ENCODE measurements around the gene TPSAB1.

DNA sequence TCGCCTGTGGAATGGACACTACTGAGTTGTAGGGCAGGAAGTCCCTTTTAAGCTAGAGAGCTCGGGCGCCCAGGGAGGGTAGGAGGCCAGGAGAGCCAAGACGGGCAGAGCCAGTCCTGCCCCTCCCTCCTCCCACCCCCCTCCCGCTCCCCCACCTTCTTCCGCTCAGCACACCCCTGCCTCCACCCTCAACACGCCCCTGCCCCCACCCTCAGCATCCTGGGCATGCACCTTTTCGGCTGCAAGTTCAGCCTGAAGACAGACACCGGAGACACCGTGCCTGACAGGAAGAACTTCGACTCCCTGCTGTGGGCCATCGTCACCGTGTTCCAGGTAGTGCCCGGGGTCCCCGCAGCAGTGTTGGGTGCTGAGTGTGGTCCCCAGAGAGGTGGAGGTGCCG, 33.7 kb upstream of the TPSAB1 start:
- TF ChIP-seq, protein P1, sequence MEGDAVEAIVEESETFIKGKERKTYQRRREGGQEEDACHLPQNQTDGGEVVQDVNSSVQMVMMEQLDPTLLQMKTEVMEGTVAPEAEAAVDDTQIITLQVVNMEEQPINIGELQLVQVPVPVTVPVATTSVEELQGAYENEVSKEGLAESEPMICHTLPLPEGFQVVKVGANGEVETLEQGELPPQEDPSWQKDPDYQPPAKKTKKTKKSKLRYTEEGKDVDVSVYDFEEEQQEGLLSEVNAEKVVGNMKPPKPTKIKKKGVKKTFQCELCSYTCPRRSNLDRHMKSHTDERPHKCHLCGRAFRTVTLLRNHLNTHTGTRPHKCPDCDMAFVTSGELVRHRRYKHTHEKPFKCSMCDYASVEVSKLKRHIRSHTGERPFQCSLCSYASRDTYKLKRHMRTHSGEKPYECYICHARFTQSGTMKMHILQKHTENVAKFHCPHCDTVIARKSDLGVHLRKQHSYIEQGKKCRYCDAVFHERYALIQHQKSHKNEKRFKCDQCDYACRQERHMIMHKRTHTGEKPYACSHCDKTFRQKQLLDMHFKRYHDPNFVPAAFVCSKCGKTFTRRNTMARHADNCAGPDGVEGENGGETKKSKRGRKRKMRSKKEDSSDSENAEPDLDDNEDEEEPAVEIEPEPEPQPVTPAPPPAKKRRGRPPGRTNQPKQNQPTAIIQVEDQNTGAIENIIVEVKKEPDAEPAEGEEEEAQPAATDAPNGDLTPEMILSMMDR (IDR thresholded peaks at IDR 0.05; ENCODE audit: low read depth, low read length, missing input control), result no peak
- TF ChIP-seq RXRA (IDR thresholded peaks at IDR 0.05), result no peak
- no peak for TF ChIP-seq SP1 (IDR thresholded peaks at IDR 0.05)
- TF ChIP-seq, protein P2, sequence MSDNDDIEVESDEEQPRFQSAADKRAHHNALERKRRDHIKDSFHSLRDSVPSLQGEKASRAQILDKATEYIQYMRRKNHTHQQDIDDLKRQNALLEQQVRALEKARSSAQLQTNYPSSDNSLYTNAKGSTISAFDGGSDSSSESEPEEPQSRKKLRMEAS (IDR thresholded peaks at IDR 0.05), result no peak
- no peak for TF ChIP-seq YY1 (IDR thresholded peaks at IDR 0.05)
- TF ChIP-seq HNF4A (conservative IDR thresholded peaks at IDR 0.05), result no peak
- TF ChIP-seq TAF1 (conservative IDR thresholded peaks at IDR 0.05), result no peak
- TF ChIP-seq GABPA (IDR thresholded peaks at IDR 0.05 in 1 of 2, conservative IDR thresholded peaks at IDR 0.05 in 1 of 2), result no peak
- TF ChIP-seq, protein P3, sequence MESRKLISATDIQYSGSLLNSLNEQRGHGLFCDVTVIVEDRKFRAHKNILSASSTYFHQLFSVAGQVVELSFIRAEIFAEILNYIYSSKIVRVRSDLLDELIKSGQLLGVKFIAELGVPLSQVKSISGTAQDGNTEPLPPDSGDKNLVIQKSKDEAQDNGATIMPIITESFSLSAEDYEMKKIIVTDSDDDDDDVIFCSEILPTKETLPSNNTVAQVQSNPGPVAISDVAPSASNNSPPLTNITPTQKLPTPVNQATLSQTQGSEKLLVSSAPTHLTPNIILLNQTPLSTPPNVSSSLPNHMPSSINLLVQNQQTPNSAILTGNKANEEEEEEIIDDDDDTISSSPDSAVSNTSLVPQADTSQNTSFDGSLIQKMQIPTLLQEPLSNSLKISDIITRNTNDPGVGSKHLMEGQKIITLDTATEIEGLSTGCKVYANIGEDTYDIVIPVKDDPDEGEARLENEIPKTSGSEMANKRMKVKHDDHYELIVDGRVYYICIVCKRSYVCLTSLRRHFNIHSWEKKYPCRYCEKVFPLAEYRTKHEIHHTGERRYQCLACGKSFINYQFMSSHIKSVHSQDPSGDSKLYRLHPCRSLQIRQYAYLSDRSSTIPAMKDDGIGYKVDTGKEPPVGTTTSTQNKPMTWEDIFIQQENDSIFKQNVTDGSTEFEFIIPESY (IDR thresholded peaks at IDR 0.05), result no peak
- no peak for TF ChIP-seq JUND (IDR thresholded peaks at IDR 0.05)
- TF ChIP-seq, protein P4, sequence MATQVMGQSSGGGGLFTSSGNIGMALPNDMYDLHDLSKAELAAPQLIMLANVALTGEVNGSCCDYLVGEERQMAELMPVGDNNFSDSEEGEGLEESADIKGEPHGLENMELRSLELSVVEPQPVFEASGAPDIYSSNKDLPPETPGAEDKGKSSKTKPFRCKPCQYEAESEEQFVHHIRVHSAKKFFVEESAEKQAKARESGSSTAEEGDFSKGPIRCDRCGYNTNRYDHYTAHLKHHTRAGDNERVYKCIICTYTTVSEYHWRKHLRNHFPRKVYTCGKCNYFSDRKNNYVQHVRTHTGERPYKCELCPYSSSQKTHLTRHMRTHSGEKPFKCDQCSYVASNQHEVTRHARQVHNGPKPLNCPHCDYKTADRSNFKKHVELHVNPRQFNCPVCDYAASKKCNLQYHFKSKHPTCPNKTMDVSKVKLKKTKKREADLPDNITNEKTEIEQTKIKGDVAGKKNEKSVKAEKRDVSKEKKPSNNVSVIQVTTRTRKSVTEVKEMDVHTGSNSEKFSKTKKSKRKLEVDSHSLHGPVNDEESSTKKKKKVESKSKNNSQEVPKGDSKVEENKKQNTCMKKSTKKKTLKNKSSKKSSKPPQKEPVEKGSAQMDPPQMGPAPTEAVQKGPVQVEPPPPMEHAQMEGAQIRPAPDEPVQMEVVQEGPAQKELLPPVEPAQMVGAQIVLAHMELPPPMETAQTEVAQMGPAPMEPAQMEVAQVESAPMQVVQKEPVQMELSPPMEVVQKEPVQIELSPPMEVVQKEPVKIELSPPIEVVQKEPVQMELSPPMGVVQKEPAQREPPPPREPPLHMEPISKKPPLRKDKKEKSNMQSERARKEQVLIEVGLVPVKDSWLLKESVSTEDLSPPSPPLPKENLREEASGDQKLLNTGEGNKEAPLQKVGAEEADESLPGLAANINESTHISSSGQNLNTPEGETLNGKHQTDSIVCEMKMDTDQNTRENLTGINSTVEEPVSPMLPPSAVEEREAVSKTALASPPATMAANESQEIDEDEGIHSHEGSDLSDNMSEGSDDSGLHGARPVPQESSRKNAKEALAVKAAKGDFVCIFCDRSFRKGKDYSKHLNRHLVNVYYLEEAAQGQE (IDR thresholded peaks at IDR 0.05), result no peak
- TF ChIP-seq NR2F2 (IDR thresholded peaks at IDR 0.05), result no peak
- TF ChIP-seq, protein P5, sequence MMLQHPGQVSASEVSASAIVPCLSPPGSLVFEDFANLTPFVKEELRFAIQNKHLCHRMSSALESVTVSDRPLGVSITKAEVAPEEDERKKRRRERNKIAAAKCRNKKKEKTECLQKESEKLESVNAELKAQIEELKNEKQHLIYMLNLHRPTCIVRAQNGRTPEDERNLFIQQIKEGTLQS (IDR thresholded peaks at IDR 0.05), result no peak
